Calu3 (cell line): Measurements from ENCODE around the gene CCNE1. TPM values are rescaled to one million over a fixed set of nuclear protein-coding genes. Genes with fewer than 3 reads are reported as not detected.

Experiments
- BruUV-seq: library from RNA; stranded (reverse); fragments of 400-500 nt; replicated peaks from 2 replicates; lab custom pipeline; 2021; lab: Mats Ljungman, UMichigan
- CTCF ChIA-PET: fragments of 300-600 bp; sonication (Branson Sonifier 250); formaldehyde crosslinking; loops from one replicate; lab custom pipeline; 2022; ENCODE audit warnings: antibody characterized with exemption; lab: Charles Lee
- DNase-seq: peaks from one replicate; pipeline ENCODE4 v3.0.0; 2022
- H3K27ac Mint-ChIP-seq: one replicate; pipeline ENCODE4 v1.8.0; 2022; ENCODE audit warnings: mixed read lengths; ENCODE audit not compliant: unreplicated experiment
- H3K27me3 Mint-ChIP-seq: one replicate; pipeline ENCODE4 v1.8.0; 2022; ENCODE audit warnings: mixed read lengths; ENCODE audit not compliant: unreplicated experiment
- H3K36me3 Mint-ChIP-seq: one replicate; pipeline ENCODE4 v1.8.0; 2022; ENCODE audit warnings: mild to moderate bottlenecking, moderate library complexity, mixed read lengths; ENCODE audit not compliant: insufficient read depth, unreplicated experiment
- H3K4me1 Mint-ChIP-seq: one replicate; pipeline ENCODE4 v1.8.0; 2022; ENCODE audit warnings: mild to moderate bottlenecking, low read depth, mixed read lengths; ENCODE audit not compliant: unreplicated experiment
- H3K4me3 Mint-ChIP-seq: one replicate; pipeline ENCODE4 v1.8.0; 2022; ENCODE audit warnings: mild to moderate bottlenecking, low read depth, moderate library complexity, mixed read lengths; ENCODE audit not compliant: unreplicated experiment
- H3K9me3 Mint-ChIP-seq: one replicate; pipeline ENCODE4 v1.8.0; 2022; ENCODE audit warnings: low read depth, mixed read lengths; ENCODE audit not compliant: unreplicated experiment
- CTCF ChIP-seq: fragments of 200-600 bp; IDR thresholded peaks from one replicate; pipeline ENCODE4 v1.8.0; 2022; ENCODE audit warnings: antibody characterized with exemption; ENCODE audit not compliant: unreplicated experiment
- intact Hi-C: fragments of 100-400 bp; cut with micrococcal nuclease; formaldehyde crosslinking; loops from one replicate; pipeline ENCODE4 v1.10.0; 2022; ENCODE audit not compliant: unreplicated experiment
- total RNA-seq: library from RNA; stranded (reverse); gene quantifications from 2 replicates; pipeline ENCODE4 v1.2.3, GENCODE V29; 2022

Gene CCNE1
- total RNA-seq, 1 experiment from 2014 or later: 15.9 TPM

DNA sequence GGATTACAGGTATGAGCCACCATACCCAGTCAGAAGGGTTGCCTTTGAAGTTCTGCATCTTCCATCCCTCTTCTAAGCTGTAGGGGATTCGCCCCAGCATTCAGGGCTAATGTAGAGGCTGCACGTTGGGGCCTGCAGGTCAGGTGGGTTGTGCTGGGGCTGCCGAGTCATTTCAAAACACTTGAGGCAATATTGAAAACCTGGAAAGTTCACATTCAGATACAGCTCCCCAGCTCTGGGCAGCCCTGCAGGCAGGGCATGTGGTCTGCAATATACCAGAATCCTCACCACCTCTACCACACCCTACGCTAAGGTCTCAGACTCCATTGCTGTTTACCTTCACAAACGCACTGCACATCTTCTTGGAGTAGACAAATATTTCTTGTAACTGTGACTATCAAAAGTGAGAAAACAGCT, 24.6 kb downstream of the CCNE1 start:
- no peak overlapping the region for H3K4me3 Mint-ChIP-seq
- H3K4me1 Mint-ChIP-seq: peaks cover 18% of the 10 kb centered on the region
- no TSS peak for BruUV-seq
- no peak for DNase-seq
- intact Hi-C loops: no loop called here
- no peaks in the 10 kb centered on the region for H3K9me3 Mint-ChIP-seq
- H3K36me3 Mint-ChIP-seq: no peaks in the 10 kb centered on the region
- CTCF ChIA-PET: no interaction called here
- peaks cover 32% of the 10 kb centered on the region for H3K27me3 Mint-ChIP-seq
- no peak for TF ChIP-seq CTCF
- H3K27ac Mint-ChIP-seq: no peak overlapping the region

DNA sequence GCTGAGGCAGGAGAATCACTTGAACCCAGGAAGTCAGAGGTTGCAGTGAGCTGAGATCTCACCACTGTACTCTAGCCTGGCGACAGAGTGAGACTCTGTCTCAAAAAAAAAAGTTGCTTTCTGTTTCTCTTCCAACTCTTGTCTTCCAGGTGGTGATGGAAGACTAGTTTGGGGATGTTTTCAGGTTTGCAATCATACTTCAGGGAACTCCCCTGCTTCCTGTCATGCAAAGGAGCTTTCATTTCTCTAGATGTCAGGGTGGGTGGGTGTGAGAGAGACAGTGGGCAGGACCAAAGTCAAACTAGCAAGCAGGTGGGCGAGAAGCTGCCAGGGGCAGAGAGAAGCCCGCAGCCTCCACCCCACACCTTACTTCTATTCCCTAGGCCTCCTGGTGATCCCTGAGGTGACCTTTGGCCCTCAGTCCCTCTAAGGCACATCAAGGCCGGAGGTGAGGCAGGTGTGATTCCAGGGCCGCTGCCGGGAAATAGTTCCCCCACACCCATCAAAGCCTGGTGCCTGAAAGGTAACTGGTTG, 25.7 kb downstream of the CCNE1 start:
- Mint-ChIP-seq H3K27ac (no peak overlapping the region), H3K9me3 (no peaks in the 10 kb centered on the region), H3K4me1 (peaks cover 17% of the 10 kb centered on the region), H3K27me3 (peaks cover 41% of the 10 kb centered on the region), H3K4me3 (no peak overlapping the region), H3K36me3 (no peaks in the 10 kb centered on the region)
- TF ChIP-seq CTCF: no peak
- intact Hi-C loops: no loop called here
- CTCF ChIA-PET: no interaction called here
- DNase-seq: no peak
- BruUV-seq: no TSS peak

DNA sequence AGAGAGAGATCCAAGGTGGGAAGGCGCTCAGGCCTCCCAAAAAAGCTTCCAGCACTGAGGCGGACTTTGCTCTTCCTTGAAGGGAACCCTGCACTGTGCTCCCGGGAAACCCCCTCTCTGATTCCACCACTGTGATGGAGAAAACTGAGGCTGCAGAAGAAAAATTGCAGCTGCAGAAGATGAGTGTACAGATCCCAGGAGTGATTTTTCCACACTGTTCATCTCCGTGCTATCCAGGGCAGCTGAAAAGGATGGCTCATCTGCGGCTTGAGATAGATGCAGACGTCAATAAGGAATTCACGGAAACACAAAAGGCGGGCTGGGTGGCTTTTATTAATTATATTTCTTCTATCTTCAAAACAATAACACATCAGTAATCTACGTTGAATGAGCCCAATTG, 26.2 kb downstream of the CCNE1 start:
- peaks cover 17% of the 10 kb centered on the region for H3K4me1 Mint-ChIP-seq
- BruUV-seq: no TSS peak
- CTCF ChIA-PET: interaction anchor here (0.7 kb wide), 1 partner anchor 64 kb away, joined by 5 read pairs; no protein-coding TSS in a partner anchor
- H3K4me3 Mint-ChIP-seq: no peak overlapping the region
- TF ChIP-seq CTCF: no peak
- H3K9me3 Mint-ChIP-seq: no peaks in the 10 kb centered on the region
- H3K36me3 Mint-ChIP-seq: no peaks in the 10 kb centered on the region
- no peak for DNase-seq
- intact Hi-C loops: no loop called here
- H3K27ac Mint-ChIP-seq: no peak overlapping the region
- peaks cover 41% of the 10 kb centered on the region for H3K27me3 Mint-ChIP-seq

- intact Hi-C loops: no loop called here
- CTCF ChIA-PET: interaction anchor here (0.5 to 0.6 kb wide), 2 partner anchors 37 to 48 kb away, joined by 3 to 4 read pairs; no protein-coding TSS in a partner anchor
- BruUV-seq: no TSS peak
- Mint-ChIP-seq H3K27ac (no peak overlapping the region), H3K36me3 (peaks cover 5% of the 10 kb centered on the region), H3K27me3 (peaks cover 41% of the 10 kb centered on the region), H3K4me3 (no peak overlapping the region), H3K4me1 (peaks cover 12% of the 10 kb centered on the region), H3K9me3 (no peaks in the 10 kb centered on the region)
- DNase-seq: no peak
- no peak for TF ChIP-seq CTCF
These were observed 28.5 kb downstream of the CCNE1 start for GRCh38 chr19:29840066-29840950.
